GM18907 (cell line): ENCODE measurements around the gene DNASE2.
"Not testable (repeated sequence)": the region's sequence is repeated elsewhere in the genome, so short reads cannot be mapped to it uniquely, and the experiment has no call there.

Experiments used
- ATAC-seq: cut with Tn5 transposase; IDR thresholded peaks from one replicate; pipeline ENCODE4 v1.9.1; 2021; ENCODE audit warnings: mild to moderate bottlenecking, moderate library complexity; ENCODE audit not compliant: unreplicated experiment

DNASE2 gene

GRCh38 chr19:12881172-12881808, at the start of gene DNASE2:
DNASE2 (minus strand) TSS chr19:12881449; CDS start chr19:12881375, 74 bp downstream.
- peak; percentile 84 for ATAC-seq

- no peak for ATAC-seq
Measured at GRCh38 chr19:12930002-12930645, 48.9 kb upstream of the DNASE2 start.

GRCh38 chr19:12924621-12925310, 43.5 kb upstream of the DNASE2 start:
- no peak for ATAC-seq

GRCh38 chr19:12922959-12923358, 41.7 kb upstream of the DNASE2 start:
- no peak for ATAC-seq

- ATAC-seq = no peak
Measured at GRCh38 chr19:12921047-12921446, 39.8 kb upstream of the DNASE2 start.

- ATAC-seq = no peak
Measured at GRCh38 chr19:12918253-12918652, 37.0 kb upstream of the DNASE2 start.

- ATAC-seq = not testable (repeated sequence)
Measured at GRCh38 chr19:12915860-12916259, 34.6 kb upstream of the DNASE2 start.

- no peak for ATAC-seq
Measured at GRCh38 chr19:12913851-12914690, 32.8 kb upstream of the DNASE2 start.

- ATAC-seq = no peak
Measured at GRCh38 chr19:12913011-12913561, 31.8 kb upstream of the DNASE2 start.

- no peak for ATAC-seq
Measured at GRCh38 chr19:12912571-12912970, 31.3 kb upstream of the DNASE2 start.

GRCh38 chr19:12907166-12907565, 25.9 kb upstream of the DNASE2 start:
- ATAC-seq = no peak

- peak; percentile 74 for ATAC-seq
Measured at GRCh38 chr19:12899891-12900518, 18.8 kb upstream of the DNASE2 start.

GRCh38 chr19:12896460-12896859, 15.2 kb upstream of the DNASE2 start:
- ATAC-seq = no peak

GRCh38 chr19:12893582-12893981, 12.3 kb upstream of the DNASE2 start:
- ATAC-seq = no peak

- no peak for ATAC-seq
Measured at GRCh38 chr19:12891553-12892021, 10.3 kb upstream of the DNASE2 start.

- ATAC-seq = peak; percentile 89
Measured at GRCh38 chr19:12890787-12891552, 9.7 kb upstream of the DNASE2 start, which contains the start of gene GCDH. GCDH (plus strand) TSS chr19:12891160; CDS start chr19:12891305, 145 bp downstream.

- not testable (repeated sequence) for ATAC-seq
Measured at GRCh38 chr19:12890299-12890786, 9.1 kb upstream of the DNASE2 start.

- no peak for ATAC-seq
Measured at GRCh38 chr19:12888006-12888603, 6.9 kb upstream of the DNASE2 start.
